ENCODE results near the gene NRXN3.

The NRXN3 gene

GRCh38 chr14:79487632-79488031 lies 1317.5 kb downstream of the NRXN3 start:
- CTCF ChIA-PET, result interaction anchor here (1.0 to 1.4 kb wide), 2 partner anchors 9 to 15 kb away, joined by 3 read pairs; no protein-coding TSS in a partner anchor
- no peaks in the 10 kb centered on the region for H3K4me1 ChIP-seq (ENCODE audit: control insufficient read depth, insufficient read depth, low read length)
- H3K36me3 ChIP-seq (ENCODE audit: control insufficient read depth in 2 of 2, insufficient read depth in 1 of 2, low read length in 2 of 2), result no peaks in the 10 kb centered on the region
- TF ChIP-seq ZBTB7A (tag by site-specific recombination; IDR thresholded peaks at IDR 0.05; ENCODE audit: low read depth) (no peak), ZNF704 (tag by site-specific recombination; IDR thresholded peaks at IDR 0.05) (no peak)
- no peak overlapping the region for H3K4me3 ChIP-seq (ENCODE audit: low read depth, low read length)
- H3K9me3 ChIP-seq (ENCODE audit: control insufficient read depth, insufficient read depth, low read depth, low read length), result no peaks in the 10 kb centered on the region
- POLR2A ChIA-PET, result no interaction called here
- H3K27ac ChIP-seq (ENCODE audit: extremely low read depth, low read depth, low read length), result no peak overlapping the region

- CTCF ChIA-PET, result no interaction called here
- TF ChIP-seq ZSCAN30 (tag by site-specific recombination; IDR thresholded peaks at IDR 0.05), result no peak
- no peak for TF ChIP-seq ZFHX2 (tag by site-specific recombination; conservative IDR thresholded peaks at IDR 0.05)
- TF ChIP-seq ZNF174 (tag by site-specific recombination; IDR thresholded peaks at IDR 0.05), result no peak
- no peak for TF ChIP-seq ZNF677 (tag by site-specific recombination; IDR thresholded peaks at IDR 0.05)
- TF ChIP-seq ZNF354C (tag by site-specific recombination; IDR thresholded peaks at IDR 0.05; ENCODE audit: borderline replicate concordance, low read depth), result no peak
- POLR2A ChIA-PET, result no interaction called here
Measured at GRCh38 chr14:79491161-79491560, 1321.0 kb downstream of the NRXN3 start.

DNA sequence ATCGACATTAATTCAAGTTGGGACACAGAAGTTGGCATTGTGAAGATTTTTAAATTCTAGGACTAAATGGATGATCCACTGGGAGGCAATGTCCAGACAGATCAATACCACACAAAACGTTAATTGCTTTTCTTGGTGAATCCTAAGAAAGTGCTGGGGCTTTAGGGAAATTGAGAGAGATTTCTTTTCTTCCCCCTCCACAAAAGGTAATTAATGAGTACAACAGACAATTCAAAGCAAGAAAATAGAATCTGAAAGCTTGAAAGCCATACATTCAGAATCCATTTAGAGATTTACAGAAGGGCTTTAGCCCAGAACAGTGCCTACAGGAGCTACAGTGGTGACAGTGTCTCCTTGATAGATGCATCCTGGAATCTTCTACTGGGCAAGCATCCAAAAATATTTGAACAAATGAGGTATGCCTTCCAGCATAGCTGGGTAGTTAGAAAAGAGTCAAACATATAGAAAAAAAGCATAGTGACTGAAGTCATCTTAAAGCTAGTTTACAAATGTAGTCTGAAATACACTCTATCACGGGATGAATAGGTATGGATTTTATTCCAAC lies 1323.0 kb downstream of the NRXN3 start:
- TF ChIP-seq HIC1 (tag by site-specific recombination; IDR thresholded peaks at IDR 0.05) (no peak), ZFP37 (tag by site-specific recombination; IDR thresholded peaks at IDR 0.05) (no peak), YY2 (tag by site-specific recombination; IDR thresholded peaks at IDR 0.05) (no peak), ZNF624 (tag by site-specific recombination; IDR thresholded peaks at IDR 0.05) (no peak), HOXD13 (CRISPR knock-in tag; IDR thresholded peaks at IDR 0.05; ENCODE audit: borderline replicate concordance) (no peak), PRDM6 (tag by site-specific recombination; IDR thresholded peaks at IDR 0.05) (no peak), ZNF621 (tag by site-specific recombination; IDR thresholded peaks at IDR 0.05) (no peak), ZBTB44 (tag by site-specific recombination; IDR thresholded peaks at IDR 0.05) (no peak), TCF7L2 (IDR thresholded peaks at IDR 0.05; ENCODE audit: borderline replicate concordance, low read depth, low read length) (no peak), ZFHX2 (tag by site-specific recombination; conservative IDR thresholded peaks at IDR 0.05) (no peak)
- TF ChIP-seq, protein P1, sequence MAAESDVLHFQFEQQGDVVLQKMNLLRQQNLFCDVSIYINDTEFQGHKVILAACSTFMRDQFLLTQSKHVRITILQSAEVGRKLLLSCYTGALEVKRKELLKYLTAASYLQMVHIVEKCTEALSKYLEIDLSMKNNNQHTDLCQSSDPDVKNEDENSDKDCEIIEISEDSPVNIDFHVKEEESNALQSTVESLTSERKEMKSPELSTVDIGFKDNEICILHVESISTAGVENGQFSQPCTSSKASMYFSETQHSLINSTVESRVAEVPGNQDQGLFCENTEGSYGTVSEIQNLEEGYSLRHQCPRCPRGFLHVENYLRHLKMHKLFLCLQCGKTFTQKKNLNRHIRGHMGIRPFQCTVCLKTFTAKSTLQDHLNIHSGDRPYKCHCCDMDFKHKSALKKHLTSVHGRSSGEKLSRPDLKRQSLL (tag by site-specific recombination; IDR thresholded peaks at IDR 0.05), result no peak
- Histone ChIP-seq H3K36me3 (ENCODE audit: control insufficient read depth in 2 of 2, insufficient read depth in 1 of 2, low read length in 2 of 2) (no peaks in the 10 kb centered on the region), H3K4me1 (ENCODE audit: control insufficient read depth, insufficient read depth, low read length) (no peaks in the 10 kb centered on the region), H3K9me3 (ENCODE audit: control insufficient read depth, insufficient read depth, low read depth, low read length) (no peaks in the 10 kb centered on the region), H3K27ac (ENCODE audit: extremely low read depth, low read depth, low read length) (no peak overlapping the region), H3K4me3 (ENCODE audit: low read depth, low read length) (no peak overlapping the region)
- ChIA-PET POLR2A (no interaction called here), CTCF (no interaction called here)

More at GRCh38 chr14:79491161-79491560, 1321.0 kb downstream of the NRXN3 start:
- Histone ChIP-seq H3K27ac (ENCODE audit: extremely low read depth, low read depth, low read length) (no peak overlapping the region), H3K36me3 (ENCODE audit: control insufficient read depth in 2 of 2, insufficient read depth in 1 of 2, low read length in 2 of 2) (no peaks in the 10 kb centered on the region), H3K4me1 (ENCODE audit: control insufficient read depth, insufficient read depth, low read length) (no peaks in the 10 kb centered on the region), H3K4me3 (ENCODE audit: low read depth, low read length) (no peak overlapping the region), H3K9me3 (ENCODE audit: control insufficient read depth, insufficient read depth, low read depth, low read length) (no peaks in the 10 kb centered on the region)
